GM12878 (cell line): ENCODE measurements around the gene RAB3C. TPM values are rescaled to one million over a fixed set of nuclear protein-coding genes. Genes with fewer than 3 reads are reported as not detected.

Experiments
- ATAC-seq: fragments of 200-7000 bp; cut with Tn5 transposase; 3 replicates; pipeline ENCODE4 v1.9.1; 2020; ENCODE audit warnings: mild to moderate bottlenecking, moderate library complexity
- BruUV-seq: library from RNA; stranded (reverse); fragments of 400-500 nt; replicated peaks from 2 replicates; lab custom pipeline; 2021; lab: Mats Ljungman, UMichigan
- CTCF ChIA-PET: fragments of 300-600 bp; sonication (Branson Sonifier 250); formaldehyde crosslinking; extraction: SDS; loops from one replicate; lab custom pipeline; 2021; ENCODE audit warnings: inconsistent platforms; lab: Yijun Ruan, JAX
- POLR2A ChIA-PET: fragments of 350-600 bp; formaldehyde crosslinking; extraction: SDS; loops from one replicate; lab custom pipeline; 2021; ENCODE audit warnings: inconsistent platforms; lab: Charles Lee
- RAD21 ChIA-PET: fragments of 300-600 bp; sonication (Branson Sonifier 250); formaldehyde crosslinking; loops from one replicate; lab custom pipeline; 2023; ENCODE audit warnings: antibody characterized with exemption; ENCODE audit not compliant: unreplicated experiment; lab: Charles Lee
- SMC1A ChIA-PET: fragments of 300-600 bp; sonication (Branson Sonifier 250); formaldehyde crosslinking; loops from one replicate; lab custom pipeline; 2023; ENCODE audit not compliant: unreplicated experiment, uncharacterized antibody; lab: Charles Lee
- DNase-seq: peaks from one replicate; pipeline ENCODE4 v3.0.0-alpha.2; 2011; ENCODE audit warnings: low read depth, low spot score
- FAIRE-seq: peaks from 3 replicates; lab custom pipeline; 2011; peaks lifted over from hg19 to GRCh38; lab: Jason Lieb, UNC
- H2AFZ ChIP-seq: 2 replicates; pipeline ENCODE4 v1.6.0; 2011; ENCODE audit warnings: low read depth, low read length, control low read depth; ENCODE audit not compliant: control insufficient read depth
- H3K27ac ChIP-seq: 2 replicates; pipeline ENCODE4 v1.5.1; 2011; ENCODE audit warnings: control low read depth; ENCODE audit not compliant: control insufficient read depth, insufficient read depth
- H3K27me3 ChIP-seq, 2 experiments: replicated peaks in 1 of 2; 2 replicates each; pipeline versions ENCODE4 v1.6.0 to v1.6.1; 2011; ENCODE audit warnings: low read length in 1 of 2; ENCODE audit not compliant: control insufficient read depth in 2 of 2, insufficient read depth in 2 of 2
- H3K36me3 ChIP-seq, 2 experiments: 2 replicates each; pipeline ENCODE4 v1.5.1; 2011; ENCODE audit warnings: low read length in 1 of 2; ENCODE audit not compliant: control insufficient read depth in 2 of 2, insufficient read depth in 2 of 2
- H3K4me1 ChIP-seq: 2 replicates; pipeline ENCODE4 v1.6.1; 2011; ENCODE audit warnings: mild to moderate bottlenecking, low read length, moderate library complexity, mixed read lengths; ENCODE audit not compliant: control insufficient read depth, insufficient read depth
- H3K4me2 ChIP-seq: 2 replicates; pipeline ENCODE4 v1.6.0; 2011; ENCODE audit warnings: control low read depth; ENCODE audit not compliant: control insufficient read depth, insufficient read depth
- H3K4me3 ChIP-seq: fragments of 200-600 bp; sonication (generic); 2 replicates; pipeline ENCODE4 v1.5.1; 2016
- H3K79me2 ChIP-seq: 2 replicates; pipeline ENCODE4 v1.6.0; 2011; ENCODE audit warnings: low read length; ENCODE audit not compliant: control insufficient read depth, insufficient read depth
- H3K9ac ChIP-seq: 2 replicates; pipeline ENCODE4 v1.8.0; 2011; ENCODE audit warnings: low read length, control low read depth, mixed read lengths; ENCODE audit not compliant: control insufficient read depth, insufficient read depth
- H3K9me3 ChIP-seq: replicated peaks from 3 replicates; pipeline ENCODE4 v1.5.1; 2011; ENCODE audit warnings: mild to moderate bottlenecking, low read length; ENCODE audit not compliant: control insufficient read depth, insufficient read depth
- H4K20me1 ChIP-seq: 2 replicates; pipeline ENCODE4 v1.6.0; 2011; ENCODE audit not compliant: control insufficient read depth, insufficient read depth
- E4F1 ChIP-seq: fragments of 450-650 bp; IDR thresholded peaks from 2 replicates; pipeline ENCODE4 v1.6.1; 2018; ENCODE audit warnings: borderline replicate concordance, mild to moderate bottlenecking; ENCODE audit not compliant: partially characterized antibody
- WGBS: methylation state at CpG from one replicate; pipeline ENCODE4 v1.1.6; 2016; ENCODE audit warnings: low lambda C conversion rate; ENCODE audit not compliant: insufficient replicate concordance, insufficient coverage; ENCODE audit errors: missing lambda C conversion rate; 5-methylcytosine and 5-hydroxymethylcytosine counted together
- in situ Hi-C: fragments of 300-500 bp; cut with MboI; formaldehyde crosslinking; loops from 9 replicates; pipeline ENCODE4 v1.14.3; 2018; ENCODE audit warnings: mixed read lengths
- intact Hi-C: fragments of 100-400 bp; cut with micrococcal nuclease; formaldehyde crosslinking; loops from one replicate; pipeline ENCODE4 v1.14.2; 2022; ENCODE audit not compliant: unreplicated experiment
- polyA plus RNA-seq, 11 experiments: library from polyadenylated mRNA; depleted of rRNA in 4 of 11; unstranded in 6 of 11; stranded (reverse) in 5 of 11; fragments of >200 nt; fragmentation: Nextera tagmentation in 4 of 11; fragmentation: Illumina TruSeq in 1 of 11; extraction: Ambion mirVana in 4 of 11; extraction: Trizol in 1 of 11; gene quantifications; 1 replicate in 1 of 11; 2 replicates in 10 of 11; pipeline versions ENCODE4 v1.2.1 to v1.2.3, GENCODE V29; 2011 to 2016; ENCODE audit warnings: inconsistent platforms in 2 of 11, missing spikeins in 2 of 11, low read depth in 1 of 11
- total RNA-seq, 4 experiments: library from RNA; depleted of rRNA in 3 of 4; stranded (reverse); fragments of >200 nt in 3 of 4; fragmentation: Illumina TruSeq in 1 of 4; extraction: Trizol in 1 of 4; gene quantifications; 2 replicates each; pipeline versions ENCODE4 v1.2.1 to v1.2.3, GENCODE V29; 2013 to 2021
- TF ChIP-seq, protein P1 (sequence below): fragments of 450-650 bp; IDR thresholded peaks from 2 replicates; pipeline ENCODE4 v1.6.1; 2016; ENCODE audit warnings: mild to moderate bottlenecking
- TF ChIP-seq, protein P2 (sequence below): fragments of 450-650 bp; IDR thresholded peaks from 2 replicates; pipeline ENCODE4 v1.6.1; 2018; ENCODE audit warnings: mild to moderate bottlenecking, low read depth, moderate library complexity; ENCODE audit not compliant: partially characterized antibody

The RAB3C gene
- total and polyA plus RNA-seq, 10 of the 15 experiments (the other 5 are each of a cell fraction or from before 2014, with no cell fraction given) = not detected

DNA sequence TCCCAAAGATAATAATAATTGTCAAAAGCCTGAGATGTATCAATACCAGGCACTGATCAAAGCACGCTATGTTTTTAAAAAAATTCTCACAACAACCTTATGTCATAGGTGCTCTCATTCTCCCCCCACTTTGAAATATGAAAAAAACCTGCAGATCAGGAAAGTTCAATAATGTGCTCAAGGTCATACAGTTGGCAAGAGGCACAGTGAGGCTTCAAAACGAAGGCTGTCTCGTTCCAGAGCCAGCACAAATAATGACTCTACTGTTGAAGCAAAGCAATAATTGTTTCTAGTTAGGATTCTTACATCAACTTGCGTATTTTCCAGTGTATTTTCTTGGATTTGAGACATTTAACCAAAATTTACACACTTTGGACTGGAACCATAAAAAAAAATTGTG is 88.3 kb downstream of the RAB3C start (continued):
- TF ChIP-seq, protein P1, sequence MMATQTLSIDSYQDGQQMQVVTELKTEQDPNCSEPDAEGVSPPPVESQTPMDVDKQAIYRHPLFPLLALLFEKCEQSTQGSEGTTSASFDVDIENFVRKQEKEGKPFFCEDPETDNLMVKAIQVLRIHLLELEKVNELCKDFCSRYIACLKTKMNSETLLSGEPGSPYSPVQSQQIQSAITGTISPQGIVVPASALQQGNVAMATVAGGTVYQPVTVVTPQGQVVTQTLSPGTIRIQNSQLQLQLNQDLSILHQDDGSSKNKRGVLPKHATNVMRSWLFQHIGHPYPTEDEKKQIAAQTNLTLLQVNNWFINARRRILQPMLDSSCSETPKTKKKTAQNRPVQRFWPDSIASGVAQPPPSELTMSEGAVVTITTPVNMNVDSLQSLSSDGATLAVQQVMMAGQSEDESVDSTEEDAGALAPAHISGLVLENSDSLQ = no peak
- TF ChIP-seq, all 136 proteins: peak for 0

DNA sequence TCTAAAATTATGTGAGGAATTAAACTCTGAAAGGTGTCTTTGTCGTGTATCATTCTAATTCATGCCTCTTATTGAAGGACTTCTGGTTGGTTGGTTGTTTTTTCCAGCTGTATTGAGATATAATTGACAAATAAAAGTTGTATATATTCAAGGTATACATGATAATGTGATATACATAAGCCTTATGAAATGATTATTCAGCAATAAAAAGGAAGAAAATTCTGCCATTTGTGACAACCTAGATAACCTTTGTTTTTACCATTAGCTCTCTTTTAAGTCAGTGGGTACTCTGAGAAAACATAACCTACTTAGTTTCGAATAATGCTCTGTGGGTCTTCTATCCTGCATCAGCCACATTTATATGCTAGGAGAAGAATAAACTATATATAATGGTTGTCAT is 89.6 kb downstream of the RAB3C start:
- no peak for FAIRE-seq
- SMC1A ChIA-PET = no interaction called here
- no peaks in the 10 kb centered on the region for H3K79me2 ChIP-seq
- H4K20me1 ChIP-seq = no peaks in the 10 kb centered on the region
- TF ChIP-seq E4F1 = no peak
- TF ChIP-seq, protein P2, sequence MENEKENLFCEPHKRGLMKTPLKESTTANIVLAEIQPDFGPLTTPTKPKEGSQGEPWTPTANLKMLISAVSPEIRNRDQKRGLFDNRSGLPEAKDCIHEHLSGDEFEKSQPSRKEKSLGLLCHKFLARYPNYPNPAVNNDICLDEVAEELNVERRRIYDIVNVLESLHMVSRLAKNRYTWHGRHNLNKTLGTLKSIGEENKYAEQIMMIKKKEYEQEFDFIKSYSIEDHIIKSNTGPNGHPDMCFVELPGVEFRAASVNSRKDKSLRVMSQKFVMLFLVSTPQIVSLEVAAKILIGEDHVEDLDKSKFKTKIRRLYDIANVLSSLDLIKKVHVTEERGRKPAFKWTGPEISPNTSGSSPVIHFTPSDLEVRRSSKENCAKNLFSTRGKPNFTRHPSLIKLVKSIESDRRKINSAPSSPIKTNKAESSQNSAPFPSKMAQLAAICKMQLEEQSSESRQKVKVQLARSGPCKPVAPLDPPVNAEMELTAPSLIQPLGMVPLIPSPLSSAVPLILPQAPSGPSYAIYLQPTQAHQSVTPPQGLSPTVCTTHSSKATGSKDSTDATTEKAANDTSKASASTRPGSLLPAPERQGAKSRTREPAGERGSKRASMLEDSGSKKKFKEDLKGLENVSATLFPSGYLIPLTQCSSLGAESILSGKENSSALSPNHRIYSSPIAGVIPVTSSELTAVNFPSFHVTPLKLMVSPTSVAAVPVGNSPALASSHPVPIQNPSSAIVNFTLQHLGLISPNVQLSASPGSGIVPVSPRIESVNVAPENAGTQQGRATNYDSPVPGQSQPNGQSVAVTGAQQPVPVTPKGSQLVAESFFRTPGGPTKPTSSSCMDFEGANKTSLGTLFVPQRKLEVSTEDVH = no peak
- RAD21 ChIA-PET = no interaction called here
- H3K4me1 ChIP-seq = no peaks in the 10 kb centered on the region
- no peaks in the 10 kb centered on the region for H3K36me3 ChIP-seq
- no peak overlapping the region for H3K27ac ChIP-seq
- no peaks in the 10 kb centered on the region for H3K27me3 ChIP-seq
- POLR2A ChIA-PET = no interaction called here
- WGBS = 0% methylated on average over 2 of the region's 2 CpGs
- in situ Hi-C loops = no loop called here
- H3K9ac ChIP-seq = no peak overlapping the region
- H3K9me3 ChIP-seq = no peaks in the 10 kb centered on the region
- ATAC-seq = no peak
- H2AFZ ChIP-seq = no peak overlapping the region
- BruUV-seq = no TSS peak
- no peak overlapping the region for H3K4me2 ChIP-seq
- no peak for DNase-seq
- CTCF ChIA-PET = no interaction called here
- intact Hi-C loops = no loop called here
- no peak overlapping the region for H3K4me3 ChIP-seq
